Measurements from ENCODE around the gene LTB4R2.

LTB4R2 gene

GRCh38 chr14:24272467-24272866 lies 37.5 kb upstream of the LTB4R2 start:
- Histone ChIP-seq H2AFZ (ENCODE audit: low read length) (no peak overlapping the region), H3K36me3 (ENCODE audit: insufficient read depth, low read length) (no peaks in the 10 kb centered on the region), H3K27me3 (ENCODE audit: insufficient read depth, low read length) (no peaks in the 10 kb centered on the region), H3K4me2 (ENCODE audit: low read length) (peak overlapping the region; percentile 69), H3K9me2 (ENCODE audit: low read depth, low read length) (no peaks in the 10 kb centered on the region), H3K4me1 (ENCODE audit: insufficient read depth, low read length, severe bottlenecking) (peaks cover 46% of the 10 kb centered on the region), H3K4me3 (ENCODE audit: low read depth, low read length, poor library complexity, severe bottlenecking) (peak overlapping the region; percentile 67), H3K27ac (ENCODE audit: low read depth, low read length, poor library complexity, severe bottlenecking) (peak overlapping the region; percentile 63), H3K9me3 (ENCODE audit: low read length) (no peaks in the 10 kb centered on the region), H3K79me2 (ENCODE audit: insufficient read depth, low read length) (no peaks in the 10 kb centered on the region), H3K9ac (ENCODE audit: low read length) (peak overlapping the region; percentile 60; the same call in 1 of the 2 replicates), H3F3A (ENCODE audit: insufficient read depth, low read length) (no peaks in the 10 kb centered on the region), H4K20me1 (ENCODE audit: insufficient read depth, low read length) (no peaks in the 10 kb centered on the region)
- TF ChIP-seq, protein P1, sequence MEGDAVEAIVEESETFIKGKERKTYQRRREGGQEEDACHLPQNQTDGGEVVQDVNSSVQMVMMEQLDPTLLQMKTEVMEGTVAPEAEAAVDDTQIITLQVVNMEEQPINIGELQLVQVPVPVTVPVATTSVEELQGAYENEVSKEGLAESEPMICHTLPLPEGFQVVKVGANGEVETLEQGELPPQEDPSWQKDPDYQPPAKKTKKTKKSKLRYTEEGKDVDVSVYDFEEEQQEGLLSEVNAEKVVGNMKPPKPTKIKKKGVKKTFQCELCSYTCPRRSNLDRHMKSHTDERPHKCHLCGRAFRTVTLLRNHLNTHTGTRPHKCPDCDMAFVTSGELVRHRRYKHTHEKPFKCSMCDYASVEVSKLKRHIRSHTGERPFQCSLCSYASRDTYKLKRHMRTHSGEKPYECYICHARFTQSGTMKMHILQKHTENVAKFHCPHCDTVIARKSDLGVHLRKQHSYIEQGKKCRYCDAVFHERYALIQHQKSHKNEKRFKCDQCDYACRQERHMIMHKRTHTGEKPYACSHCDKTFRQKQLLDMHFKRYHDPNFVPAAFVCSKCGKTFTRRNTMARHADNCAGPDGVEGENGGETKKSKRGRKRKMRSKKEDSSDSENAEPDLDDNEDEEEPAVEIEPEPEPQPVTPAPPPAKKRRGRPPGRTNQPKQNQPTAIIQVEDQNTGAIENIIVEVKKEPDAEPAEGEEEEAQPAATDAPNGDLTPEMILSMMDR (IDR thresholded peaks at IDR 0.05; ENCODE audit: low read length) = no peak
- TF ChIP-seq EZH2 (IDR thresholded peaks at IDR 0.05; ENCODE audit: borderline replicate concordance, low read length) = no peak

GRCh38 chr14:24273422-24273998 lies 36.4 kb upstream of the LTB4R2 start:
- H3K4me2 ChIP-seq (ENCODE audit: low read length) = no peak overlapping the region; the same call in 1 of the 2 replicates
- no peaks in the 10 kb centered on the region for H3K9me3 ChIP-seq (ENCODE audit: low read length)
- no peak overlapping the region for H2AFZ ChIP-seq (ENCODE audit: low read length)
- H3K4me3 ChIP-seq (ENCODE audit: low read depth, low read length, poor library complexity, severe bottlenecking) = no peak overlapping the region
- H3K9me2 ChIP-seq (ENCODE audit: low read depth, low read length) = no peaks in the 10 kb centered on the region
- H3F3A ChIP-seq (ENCODE audit: insufficient read depth, low read length) = no peaks in the 10 kb centered on the region
- peaks cover 53% of the 10 kb centered on the region for H3K4me1 ChIP-seq (ENCODE audit: insufficient read depth, low read length, severe bottlenecking)
- H3K79me2 ChIP-seq (ENCODE audit: insufficient read depth, low read length) = no peaks in the 10 kb centered on the region
- H3K27me3 ChIP-seq (ENCODE audit: insufficient read depth, low read length) = no peaks in the 10 kb centered on the region
- no peaks in the 10 kb centered on the region for H4K20me1 ChIP-seq (ENCODE audit: insufficient read depth, low read length)
- no peak overlapping the region for H3K9ac ChIP-seq (ENCODE audit: low read length)
- H3K27ac ChIP-seq (ENCODE audit: low read depth, low read length, poor library complexity, severe bottlenecking) = peak overlapping the region; percentile 58
- no peaks in the 10 kb centered on the region for H3K36me3 ChIP-seq (ENCODE audit: insufficient read depth, low read length)
- no peak for TF ChIP-seq EZH2 (IDR thresholded peaks at IDR 0.05; ENCODE audit: borderline replicate concordance, low read length)
- TF ChIP-seq, protein P1 (IDR thresholded peaks at IDR 0.05; ENCODE audit: low read length) = peak; percentile 20; the same call in 1 of the 2 replicates

DNA sequence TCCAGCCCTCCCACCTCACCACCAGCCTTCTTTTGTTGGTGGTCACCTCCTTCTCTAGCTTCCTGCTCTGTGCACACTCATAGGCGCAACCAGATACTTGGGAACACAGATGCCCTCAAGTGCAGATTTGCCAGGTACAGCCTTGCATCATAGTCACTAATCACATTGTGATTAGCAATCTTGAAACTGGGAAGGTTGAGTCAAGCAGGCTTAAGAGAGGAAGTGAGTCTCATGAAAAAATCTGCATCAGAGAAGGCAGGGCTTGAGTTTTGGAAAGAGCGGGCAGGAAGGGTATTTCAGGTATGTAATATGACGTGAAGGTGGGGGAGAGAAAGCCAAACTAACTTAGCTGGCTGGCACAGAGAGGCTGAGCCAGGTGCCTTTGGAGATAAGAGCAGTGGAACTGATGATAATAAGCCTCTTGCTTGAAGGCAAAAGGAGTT lies 35.8 kb upstream of the LTB4R2 start:
- no peaks in the 10 kb centered on the region for H3K27me3 ChIP-seq (ENCODE audit: insufficient read depth, low read length)
- H3F3A ChIP-seq (ENCODE audit: insufficient read depth, low read length) = no peaks in the 10 kb centered on the region
- no peak overlapping the region; the same call in 1 of the 2 replicates for H3K4me2 ChIP-seq (ENCODE audit: low read length)
- H3K9me3 ChIP-seq (ENCODE audit: low read length) = no peaks in the 10 kb centered on the region
- H3K79me2 ChIP-seq (ENCODE audit: insufficient read depth, low read length) = no peaks in the 10 kb centered on the region
- no peak overlapping the region for H2AFZ ChIP-seq (ENCODE audit: low read length)
- H3K4me3 ChIP-seq (ENCODE audit: low read depth, low read length, poor library complexity, severe bottlenecking) = no peak overlapping the region
- H4K20me1 ChIP-seq (ENCODE audit: insufficient read depth, low read length) = no peaks in the 10 kb centered on the region
- H3K9me2 ChIP-seq (ENCODE audit: low read depth, low read length) = no peaks in the 10 kb centered on the region
- no peak overlapping the region; the same call in 1 of the 2 replicates for H3K9ac ChIP-seq (ENCODE audit: low read length)
- H3K4me1 ChIP-seq (ENCODE audit: insufficient read depth, low read length, severe bottlenecking) = peaks cover 55% of the 10 kb centered on the region
- peak overlapping the region; percentile 58 for H3K27ac ChIP-seq (ENCODE audit: low read depth, low read length, poor library complexity, severe bottlenecking)
- no peaks in the 10 kb centered on the region for H3K36me3 ChIP-seq (ENCODE audit: insufficient read depth, low read length)
- TF ChIP-seq, protein P1 (IDR thresholded peaks at IDR 0.05; ENCODE audit: low read length) = no peak
- TF ChIP-seq EZH2 (IDR thresholded peaks at IDR 0.05; ENCODE audit: borderline replicate concordance, low read length) = no peak

Measured in OCI-LY1 (cell line).